ENCODE measurements around the gene DDX1.

The DDX1 gene

DNA sequence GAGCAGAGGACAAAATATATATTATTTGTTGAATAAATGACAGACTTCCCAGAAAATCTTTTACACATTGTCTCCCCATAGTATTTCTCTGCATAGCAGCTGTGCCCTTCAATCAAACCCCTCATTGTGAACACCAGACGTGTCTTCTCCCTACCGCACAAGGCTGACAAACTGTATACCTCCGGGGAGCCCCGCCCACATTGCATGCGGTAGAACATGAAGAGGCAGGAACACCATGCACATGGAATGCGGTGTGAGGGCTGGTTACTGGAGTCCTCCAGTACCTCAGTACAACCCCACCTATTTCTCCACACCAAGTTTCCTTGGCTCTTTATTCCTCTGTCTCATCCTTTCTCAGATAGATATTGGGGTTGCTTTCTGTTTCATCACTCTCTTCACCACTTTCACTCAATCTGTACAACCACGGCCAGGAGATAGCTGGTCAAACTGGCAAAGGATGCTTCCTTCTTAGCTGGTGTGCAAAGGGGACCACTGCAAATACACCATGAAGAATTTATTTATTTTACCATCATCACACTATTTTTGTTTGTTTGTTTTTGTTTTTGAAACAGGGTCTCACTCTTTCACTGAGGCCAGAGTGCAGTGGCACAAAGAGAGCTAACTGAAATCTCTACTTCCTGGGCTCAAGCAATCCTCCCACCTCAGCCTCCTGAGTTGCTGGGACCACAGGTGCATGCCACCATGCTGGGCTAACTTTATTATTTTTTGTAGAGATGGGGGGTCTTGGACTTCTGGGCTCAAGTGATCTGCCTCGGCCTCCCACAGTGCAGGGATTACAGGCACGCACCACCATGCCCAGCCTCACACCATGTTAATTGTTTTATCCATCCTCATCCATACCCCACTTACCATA lies 28.2 kb upstream of the DDX1 start:
- no peak for DNase-seq (ENCODE audit: low spot score)
- no peak overlapping the region for H3K4me3 ChIP-seq
- no peak for TF ChIP-seq CTCF (IDR thresholded peaks at IDR 0.05)
- H3K27ac ChIP-seq, result no peak overlapping the region

DNA sequence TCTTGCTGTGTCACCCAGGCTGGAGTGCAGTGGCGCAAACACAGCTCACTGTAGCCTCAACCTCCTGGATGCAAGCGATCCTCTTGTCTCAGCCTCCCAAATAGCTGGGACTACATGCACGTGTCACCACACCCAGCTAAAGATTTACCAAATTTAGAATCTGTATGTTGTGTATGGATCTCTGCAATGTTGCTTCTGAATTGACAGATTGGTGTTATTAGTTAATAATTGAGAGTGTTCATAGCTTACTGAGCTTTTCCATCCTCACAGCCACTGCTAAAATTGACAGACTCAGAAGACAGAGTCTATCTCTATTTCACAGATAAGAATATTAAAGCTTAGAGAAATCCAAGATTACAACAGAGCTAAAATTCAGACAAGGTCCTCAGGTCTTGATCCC lies 26.3 kb upstream of the DDX1 start:
- no peak for TF ChIP-seq CTCF (IDR thresholded peaks at IDR 0.05)
- H3K4me3 ChIP-seq, result no peak overlapping the region
- no peak for DNase-seq (ENCODE audit: low spot score)
- H3K27ac ChIP-seq, result no peak overlapping the region

GRCh38 chr2:15565994-15566671 lies 25.5 kb upstream of the DDX1 start:
- TF ChIP-seq CTCF (IDR thresholded peaks at IDR 0.05), result no peak
- DNase-seq (ENCODE audit: low spot score), result no peak
- Histone ChIP-seq H3K4me3 (no peak overlapping the region), H3K27ac (no peak overlapping the region)

- no peak for DNase-seq (ENCODE audit: low spot score)
- no peak overlapping the region for H3K4me3 ChIP-seq
- H3K27ac ChIP-seq, result no peak overlapping the region
- TF ChIP-seq CTCF (IDR thresholded peaks at IDR 0.05), result no peak
These were observed 24.8 kb upstream of the DDX1 start for GRCh38 chr2:15566912-15567311.

GRCh38 chr2:15568874-15569273 lies 22.8 kb upstream of the DDX1 start:
- H3K27ac ChIP-seq, result no peak overlapping the region
- TF ChIP-seq CTCF (IDR thresholded peaks at IDR 0.05), result no peak
- DNase-seq (ENCODE audit: low spot score), result no peak

DNA sequence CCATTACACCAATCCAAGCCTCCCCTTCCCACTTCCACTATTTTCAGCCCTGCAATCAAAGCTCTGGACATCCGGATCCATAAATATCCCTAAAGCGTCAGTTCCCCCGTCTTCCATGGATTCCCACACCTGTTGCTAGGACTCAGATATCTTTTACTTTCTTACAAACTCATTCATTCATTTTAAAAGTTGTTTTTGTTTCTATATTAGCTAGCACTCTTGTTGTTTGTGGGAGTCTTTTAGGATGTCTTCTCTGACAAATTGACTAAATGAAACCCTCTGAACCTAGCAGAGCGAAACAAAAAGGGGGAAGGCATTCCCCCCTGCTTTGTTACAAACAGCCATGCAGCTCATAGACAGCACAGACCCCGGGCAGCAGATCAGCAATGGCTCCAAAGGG lies 21.6 kb upstream of the DDX1 start:
- Histone ChIP-seq H3K4me3 (no peak overlapping the region), H3K27ac (no peak overlapping the region)
- DNase-seq (ENCODE audit: low spot score), result no peak
- TF ChIP-seq CTCF (IDR thresholded peaks at IDR 0.05), result no peak

More at GRCh38 chr2:15568874-15569273, 22.8 kb upstream of the DDX1 start:
- H3K4me3 ChIP-seq, result no peak overlapping the region

- Histone ChIP-seq H3K4me3 (no peak overlapping the region), H3K27ac (no peak overlapping the region)
- no peak for TF ChIP-seq CTCF (IDR thresholded peaks at IDR 0.05)
- no peak for DNase-seq (ENCODE audit: low spot score)
These were observed 19.9 kb upstream of the DDX1 start for GRCh38 chr2:15571729-15572128.

Measured in coronary artery (tissue), 2 donors.